HL-60 (cell line): ENCODE measurements around the gene SLC34A2.

ENCODE experiments used
- CTCF ChIP-seq: IDR thresholded peaks from one replicate; pipeline ENCODE4 v1.5.1; 2011; ENCODE audit warnings: low read length, control low read depth, inconsistent platforms; ENCODE audit not compliant: insufficient read depth
- REST ChIP-seq: IDR thresholded peaks from 2 replicates; pipeline ENCODE4 v1.6.1; 2012; ENCODE audit warnings: low read depth; ENCODE audit not compliant: insufficient replicate concordance

GRCh38 chr4:25632135-25632534 is 23.5 kb upstream of the SLC34A2 start:
- TF ChIP-seq REST (no peak), CTCF (no peak)
